Omental fat pad (tissue), 4 donors: ENCODE results near the gene AAR2. TPM values are rescaled to one million over a fixed set of nuclear protein-coding genes. Genes with fewer than 3 reads are reported as not detected.

Experiments used
- ATAC-seq: fragments of 150-250 bp; one replicate; pipeline ENCODE4 v1.9.1; 2016; ENCODE audit warnings: mild to moderate bottlenecking, moderate library complexity; ENCODE audit not compliant: low FRiP score
- DNase-seq: peaks from one replicate; pipeline ENCODE4 v3.0.0-alpha.2; 2019; ENCODE audit warnings: low spot score
- CTCF ChIP-seq, 3 donors: fragments of 450-650 bp; IDR thresholded peaks; one replicate each; pipeline ENCODE4 v1.5.1; 2016 to 2017; ENCODE audit warnings: antibody characterized with exemption in 3 of 3, mild to moderate bottlenecking in 3 of 3, moderate library complexity in 2 of 3
- total RNA-seq, 4 donors: library from RNA; depleted of rRNA; stranded (reverse); fragments of >200 nt; gene quantifications; one replicate each; pipeline ENCODE4 v1.1.0, GENCODE V29; 2016

AAR2 gene
- total RNA-seq, 4 donors from 2014 or later = 30.8 to 40.5 (median 32.3) TPM

GRCh38 chr20:36255445-36255844, 19.2 kb downstream of the AAR2 start:
- ATAC-seq (no peak), DNase-seq (no peak)
- TF ChIP-seq CTCF (IDR thresholded peaks at IDR 0.05) = no peak

- no peak for TF ChIP-seq CTCF (IDR thresholded peaks at IDR 0.05)
- DNase-seq = no peak
- ATAC-seq = peak; percentile 12
These were observed 23.1 kb downstream of the AAR2 start for GRCh38 chr20:36259177-36260061.

GRCh38 chr20:36260316-36260715, 24.0 kb downstream of the AAR2 start:
- DNase-seq (no peak), ATAC-seq (no peak)
- TF ChIP-seq CTCF (IDR thresholded peaks at IDR 0.05) = no peak

DNA sequence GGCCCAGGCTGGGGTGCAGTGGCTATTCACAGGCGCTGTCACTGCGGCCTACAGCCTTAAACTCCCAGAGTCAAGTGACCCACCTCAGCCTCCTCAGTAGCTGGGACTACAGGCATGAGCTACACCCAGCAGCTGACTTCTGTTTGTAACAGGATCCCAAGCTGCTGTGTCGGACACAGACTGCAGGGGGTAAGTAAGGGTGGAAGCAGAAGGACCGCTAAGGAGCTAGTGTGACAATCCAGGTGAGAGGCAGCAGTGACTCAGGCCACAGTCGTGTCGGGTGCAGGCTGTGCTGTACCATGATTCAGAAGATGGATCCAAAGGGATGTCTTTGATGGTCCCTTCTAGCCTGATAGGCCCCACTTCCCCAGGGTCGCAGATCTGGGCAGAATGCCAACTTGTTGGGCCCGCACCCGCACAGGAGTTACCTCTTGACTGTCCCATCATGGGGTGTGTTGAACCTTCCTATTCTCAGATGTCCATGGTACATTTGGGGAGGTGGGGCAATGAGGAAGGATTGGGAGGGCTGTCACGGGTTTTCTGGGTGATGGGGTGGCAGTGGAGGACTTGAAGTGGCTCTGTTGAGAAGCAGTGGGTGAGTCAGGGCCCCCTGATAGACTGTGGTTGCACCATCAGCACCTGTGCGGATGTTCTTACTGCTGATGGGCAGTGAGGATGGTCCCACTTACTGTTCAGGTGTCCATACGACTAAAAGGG, 25.3 kb downstream of the AAR2 start:
- ATAC-seq = no peak
- no peak for TF ChIP-seq CTCF (IDR thresholded peaks at IDR 0.05)
- DNase-seq = no peak

GRCh38 chr20:36262440-36262839, 26.2 kb downstream of the AAR2 start:
- TF ChIP-seq CTCF (IDR thresholded peaks at IDR 0.05) = no peak
- ATAC-seq (no peak), DNase-seq (no peak)

DNA sequence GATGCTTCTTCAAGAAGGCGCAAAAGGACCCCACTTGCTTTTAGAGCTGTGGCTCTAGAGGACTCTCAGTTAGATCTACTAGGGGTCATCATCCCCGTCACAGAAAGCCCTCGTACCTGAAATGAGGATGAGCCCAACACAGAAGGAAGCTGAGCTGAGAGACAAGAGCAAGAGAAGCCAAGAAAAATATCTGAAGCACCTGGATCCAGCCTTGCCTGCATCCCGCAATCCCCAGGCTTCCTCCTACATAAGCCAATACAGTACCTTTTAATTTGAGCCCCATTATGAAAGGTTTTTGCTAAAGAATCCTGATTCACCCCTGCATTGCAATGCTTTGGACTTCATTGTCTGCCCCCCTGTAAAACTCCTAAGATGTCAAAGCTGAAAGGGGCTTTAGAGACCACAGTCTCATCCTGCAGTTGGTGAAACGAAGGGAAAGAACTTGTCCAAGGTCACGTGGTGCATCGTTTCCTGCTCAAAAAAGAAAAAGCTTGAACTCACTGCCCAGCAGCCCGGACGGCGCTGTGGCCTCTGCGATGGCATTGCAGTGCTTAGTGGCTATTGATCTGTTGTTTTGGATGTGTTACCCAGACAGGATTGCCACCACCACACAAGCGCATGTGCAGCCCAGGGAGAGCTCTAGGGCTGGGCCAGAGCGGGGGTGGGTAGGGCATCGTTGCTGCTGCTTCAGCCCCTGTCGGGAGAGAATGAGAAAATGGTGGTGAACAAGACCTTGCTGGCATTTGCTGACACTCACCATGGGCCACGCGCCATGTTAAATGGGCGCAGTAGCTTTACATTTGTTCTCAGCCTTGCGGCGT, 28.4 kb downstream of the AAR2 start:
- TF ChIP-seq CTCF (IDR thresholded peaks at IDR 0.05) = no peak
- ATAC-seq (no peak), DNase-seq (no peak)
